ENCODE results near the gene TMEM243. TPM values are rescaled to one million over a fixed set of nuclear protein-coding genes. Genes with fewer than 3 reads are reported as not detected.

TMEM243 gene
- polyA plus RNA-seq, 2 of the 4 experiments (the other 2 are of a cell fraction): 23.7 to 36.1 TPM

DNA sequence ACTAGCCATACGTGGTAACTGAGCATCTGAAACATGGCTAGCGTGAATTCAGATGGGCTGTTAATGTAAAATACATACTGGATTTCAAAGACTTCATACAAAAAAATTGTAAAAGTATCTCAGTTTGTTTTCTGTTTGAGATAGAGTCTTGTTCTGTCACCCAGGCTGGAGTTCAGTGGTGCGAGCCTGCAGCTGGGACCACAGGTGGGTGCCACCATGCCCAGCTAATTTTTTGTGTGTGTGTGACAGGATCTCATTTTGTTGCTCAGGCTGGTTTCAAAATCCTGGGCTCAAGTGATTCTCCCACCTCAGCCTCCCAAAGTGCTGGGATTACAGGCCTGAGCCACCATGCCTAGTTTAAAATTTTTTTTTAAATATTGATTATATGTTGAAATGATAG is 4.5 kb downstream of the TMEM243 start:
- Histone ChIP-seq H3K4me2 (no peak overlapping the region), H3K4me1 (0 out of 3 replicates have a peak, but pooled peaks cover 4% of the 10 kb centered on the region), H3K9me3 (no peaks in the 10 kb centered on the region), H3K27ac (no peak overlapping the region), H3K4me3 (no peak overlapping the region)
- WGBS (ENCODE audit: missing lambda C conversion rate): 91% methylated on average over 3 of the region's 3 CpGs
- ATAC-seq: no peak
- no peak for FAIRE-seq
- TF ChIP-seq RCOR1 (IDR thresholded peaks at IDR 0.05; ENCODE audit: low read depth, low read length) (no peak), JUNB (IDR thresholded peaks at IDR 0.05) (no peak), FOSB (CRISPR knock-in tag; IDR thresholded peaks at IDR 0.05) (no peak)
- DNase-seq (ENCODE audit: low read depth in 1 of 2, low spot score in 1 of 2): no peak
- CTCF ChIA-PET: interaction anchor here (0.9 kb wide), 1 partner anchor 68 kb away, joined by 3 read pairs; no protein-coding TSS in a partner anchor
- POLR2A ChIA-PET: no interaction called here

DNA sequence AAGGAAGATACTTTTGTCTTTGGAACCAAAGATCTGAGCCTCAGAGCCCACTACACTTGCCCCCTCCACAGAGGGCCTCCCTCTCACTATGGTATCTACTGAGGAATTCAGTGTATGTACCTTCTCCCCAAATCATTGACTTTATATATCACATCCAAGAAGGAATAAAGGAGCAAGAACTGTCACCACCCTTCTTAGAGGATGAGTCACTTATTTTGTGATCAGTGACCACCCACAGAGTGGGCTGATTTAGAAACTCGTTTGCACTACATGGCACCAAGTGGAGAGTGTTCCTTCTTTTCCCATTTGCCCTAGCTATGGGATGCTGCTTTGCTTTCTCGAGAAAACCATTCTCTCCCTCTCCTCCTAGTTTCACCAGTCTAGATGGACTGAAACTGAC is 5.7 kb downstream of the TMEM243 start:
- TF ChIP-seq FOXS1 (CRISPR knock-in tag; IDR thresholded peaks at IDR 0.05) (no peak), SMC3 (IDR thresholded peaks at IDR 0.05) (no peak), HOXB13 (CRISPR knock-in tag; IDR thresholded peaks at IDR 0.05; ENCODE audit: low read depth) (no peak), RFX5 (IDR thresholded peaks at IDR 0.05) (no peak), RARB (CRISPR knock-in tag; IDR thresholded peaks at IDR 0.05) (no peak), NFE2L2 (conservative IDR thresholded peaks at IDR 0.05; ENCODE audit: low read length) (no peak), PHF8 (IDR thresholded peaks at IDR 0.05; ENCODE audit: borderline replicate concordance, low read depth) (no peak), JUN (IDR thresholded peaks at IDR 0.05) (no peak)
- FAIRE-seq (no peak), ATAC-seq (no peak), DNase-seq (ENCODE audit: low read depth in 1 of 2, low spot score in 1 of 2) (no peak)
- WGBS (ENCODE audit: missing lambda C conversion rate): 76% methylated on average over 2 of the region's 2 CpGs
- ChIA-PET CTCF (interaction anchor here (1.7 kb wide), 1 partner anchor 10 kb away, joined by 3 read pairs; no protein-coding TSS in a partner anchor), POLR2A (no interaction called here)
- Histone ChIP-seq H3K4me3 (no peak overlapping the region), H3K9me3 (no peaks in the 10 kb centered on the region), H3K27ac (no peak overlapping the region), H3K4me2 (no peak overlapping the region), H3K4me1 (0 out of 3 replicates have a peak, but pooled peaks cover 2% of the 10 kb centered on the region)

- 100% methylated on average over 1 of the region's 1 CpG for WGBS (ENCODE audit: missing lambda C conversion rate)
- Histone ChIP-seq H3K27ac (no peak overlapping the region), H3K4me2 (no peak overlapping the region), H3K4me3 (no peak overlapping the region), H3K4me1 (no peaks in the 10 kb centered on the region), H3K9me3 (no peaks in the 10 kb centered on the region)
- POLR2A ChIA-PET: no interaction called here
- FAIRE-seq (no peak), DNase-seq (ENCODE audit: low read depth in 1 of 2, low spot score in 1 of 2) (no peak), ATAC-seq (no peak)
- CTCF ChIA-PET: interaction anchor here (1.7 kb wide), 1 partner anchor 11 kb away, joined by 3 read pairs; no protein-coding TSS in a partner anchor
- TF ChIP-seq RARB (CRISPR knock-in tag; IDR thresholded peaks at IDR 0.05) (no peak), GATA3 (IDR thresholded peaks at IDR 0.05; ENCODE audit: borderline replicate concordance) (no peak), HDAC2 (IDR thresholded peaks at IDR 0.05) (no peak), CEBPB (IDR thresholded peaks at IDR 0.05) (no peak), TP53 (CRISPR knock-in tag; IDR thresholded peaks at IDR 0.05) (no peak), FOXS1 (CRISPR knock-in tag; IDR thresholded peaks at IDR 0.05) (no peak), CBX8 (IDR thresholded peaks at IDR 0.05) (no peak), NPAS2 (CRISPR knock-in tag; IDR thresholded peaks at IDR 0.05; ENCODE audit: borderline replicate concordance) (no peak)
These were observed 6.3 kb downstream of the TMEM243 start for GRCh38 chr7:87213252-87213651.

GRCh38 chr7:87212498-87212897 is 7.0 kb downstream of the TMEM243 start:
- TF ChIP-seq FOXS1 (CRISPR knock-in tag; IDR thresholded peaks at IDR 0.05) (no peak), CHD4 (IDR thresholded peaks at IDR 0.05; ENCODE audit: borderline replicate concordance) (no peak), PHF8 (IDR thresholded peaks at IDR 0.05; ENCODE audit: borderline replicate concordance, low read depth) (no peak), KDM1A (IDR thresholded peaks at IDR 0.05; ENCODE audit: low read depth) (no peak), EHMT2 (IDR thresholded peaks at IDR 0.05; ENCODE audit: low read depth) (no peak), ZFP36 (IDR thresholded peaks at IDR 0.05; ENCODE audit: borderline replicate concordance, partially characterized antibody) (no peak), FOSL2 (IDR thresholded peaks at IDR 0.05) (no peak), FOSL2 (CRISPR knock-in tag; IDR thresholded peaks at IDR 0.05) (no peak), POLR2A (IDR thresholded peaks at IDR 0.05; ENCODE audit: low read length) (no peak), FOSB (CRISPR knock-in tag; IDR thresholded peaks at IDR 0.05) (no peak), HEYL (CRISPR knock-in tag; IDR thresholded peaks at IDR 0.05) (no peak), HDAC2 (IDR thresholded peaks at IDR 0.05) (no peak), CHD2 (IDR thresholded peaks at IDR 0.05; ENCODE audit: low read length, partially characterized antibody) (no peak), USF2 (IDR thresholded peaks at IDR 0.05) (no peak), BHLHE40 (IDR thresholded peaks at IDR 0.05; ENCODE audit: low read depth, low read length) (no peak)
- TF ChIP-seq, protein P1, sequence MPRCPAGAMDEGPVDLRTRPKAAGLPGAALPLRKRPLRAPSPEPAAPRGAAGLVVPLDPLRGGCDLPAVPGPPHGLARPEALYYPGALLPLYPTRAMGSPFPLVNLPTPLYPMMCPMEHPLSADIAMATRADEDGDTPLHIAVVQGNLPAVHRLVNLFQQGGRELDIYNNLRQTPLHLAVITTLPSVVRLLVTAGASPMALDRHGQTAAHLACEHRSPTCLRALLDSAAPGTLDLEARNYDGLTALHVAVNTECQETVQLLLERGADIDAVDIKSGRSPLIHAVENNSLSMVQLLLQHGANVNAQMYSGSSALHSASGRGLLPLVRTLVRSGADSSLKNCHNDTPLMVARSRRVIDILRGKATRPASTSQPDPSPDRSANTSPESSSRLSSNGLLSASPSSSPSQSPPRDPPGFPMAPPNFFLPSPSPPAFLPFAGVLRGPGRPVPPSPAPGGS (IDR thresholded peaks at IDR 0.05): no peak
- TF ChIP-seq, protein P2, sequence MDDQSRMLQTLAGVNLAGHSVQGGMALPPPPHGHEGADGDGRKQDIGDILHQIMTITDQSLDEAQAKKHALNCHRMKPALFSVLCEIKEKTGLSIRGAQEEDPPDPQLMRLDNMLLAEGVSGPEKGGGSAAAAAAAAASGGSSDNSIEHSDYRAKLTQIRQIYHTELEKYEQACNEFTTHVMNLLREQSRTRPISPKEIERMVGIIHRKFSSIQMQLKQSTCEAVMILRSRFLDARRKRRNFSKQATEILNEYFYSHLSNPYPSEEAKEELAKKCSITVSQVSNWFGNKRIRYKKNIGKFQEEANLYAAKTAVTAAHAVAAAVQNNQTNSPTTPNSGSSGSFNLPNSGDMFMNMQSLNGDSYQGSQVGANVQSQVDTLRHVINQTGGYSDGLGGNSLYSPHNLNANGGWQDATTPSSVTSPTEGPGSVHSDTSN (IDR thresholded peaks at IDR 0.05): no peak
- ATAC-seq (no peak), FAIRE-seq (no peak), DNase-seq (ENCODE audit: low read depth in 1 of 2, low spot score in 1 of 2) (no peak)
- Histone ChIP-seq H3K4me1 (no peaks in the 10 kb centered on the region), H3K4me3 (no peak overlapping the region), H3K27ac (no peak overlapping the region), H3K9me3 (no peaks in the 10 kb centered on the region), H3K4me2 (no peak overlapping the region)
- WGBS (ENCODE audit: missing lambda C conversion rate): 92% methylated on average over 1 of the region's 1 CpG
- CTCF ChIA-PET: interaction anchor here (0.6 to 0.9 kb wide), 2 partner anchors 13 to 664 kb away, joined by 3 to 4 read pairs; partner anchors contain the start of gene DBF4
- POLR2A ChIA-PET: no interaction called here

Data from A549 (cell line).